CD1c-positive myeloid dendritic cell (primary cell): ENCODE data around the gene CSTF2T.
A peak's percentile ranks its signal among the peaks of the same experiment; 100 is the strongest.

Source experiments
- DNase-seq: peaks from one replicate; pipeline ENCODE4 v3.0.0-alpha.2; 2016; ENCODE audit errors: extremely low spot score

Gene CSTF2T

DNA sequence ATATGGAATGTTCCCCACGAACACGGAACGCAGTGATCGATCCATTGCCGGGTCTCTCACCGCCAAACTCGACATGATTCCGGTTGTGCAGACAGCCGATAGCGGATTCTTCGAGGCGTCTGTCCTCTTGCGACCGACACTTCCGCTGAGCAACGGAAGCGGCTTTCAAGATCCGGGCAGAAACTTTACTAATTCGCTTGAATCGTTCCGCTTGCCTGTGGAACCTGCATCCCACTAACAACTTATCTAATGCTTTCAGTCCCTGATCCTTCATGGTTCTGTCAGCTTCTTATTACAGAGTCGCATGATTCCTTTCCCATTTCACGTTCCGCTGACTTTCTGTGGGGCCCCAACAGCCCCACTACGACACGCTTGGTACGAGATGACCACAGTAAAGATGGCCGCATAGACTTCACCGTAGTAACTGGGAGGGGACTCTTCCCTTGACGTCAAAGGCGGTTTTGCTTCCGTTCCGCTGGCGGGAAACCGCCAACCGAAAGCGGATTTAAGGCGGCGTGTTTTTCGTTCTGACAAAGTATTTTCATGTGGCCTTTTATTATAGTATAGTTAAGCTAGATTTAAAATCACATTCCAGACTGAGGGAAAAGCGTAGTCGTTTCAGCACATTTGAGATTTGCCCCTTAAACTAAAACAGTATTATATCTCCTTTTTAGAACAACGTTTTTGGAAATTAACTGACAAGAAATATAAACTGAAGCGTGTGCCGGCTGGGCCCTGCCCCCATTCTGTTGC, at the start of gene CSTF2T:
CSTF2T (minus strand) TSS at position 121 of the 753 bp plus-strand sequence; CDS start at position 75, 46 bp downstream.
- DNase-seq: peak; percentile 97

- DNase-seq: no peak
Measured at GRCh38 chr10:51748959-51749358, 49.6 kb upstream of the CSTF2T start.

GRCh38 chr10:51747216-51747615, 47.8 kb upstream of the CSTF2T start:
- DNase-seq: no peak

- no peak for DNase-seq
Measured at GRCh38 chr10:51745397-51745796, 46.0 kb upstream of the CSTF2T start.

GRCh38 chr10:51744235-51745000, 45.0 kb upstream of the CSTF2T start:
- DNase-seq: no peak

GRCh38 chr10:51743146-51743545, 43.8 kb upstream of the CSTF2T start:
- no peak for DNase-seq

DNA sequence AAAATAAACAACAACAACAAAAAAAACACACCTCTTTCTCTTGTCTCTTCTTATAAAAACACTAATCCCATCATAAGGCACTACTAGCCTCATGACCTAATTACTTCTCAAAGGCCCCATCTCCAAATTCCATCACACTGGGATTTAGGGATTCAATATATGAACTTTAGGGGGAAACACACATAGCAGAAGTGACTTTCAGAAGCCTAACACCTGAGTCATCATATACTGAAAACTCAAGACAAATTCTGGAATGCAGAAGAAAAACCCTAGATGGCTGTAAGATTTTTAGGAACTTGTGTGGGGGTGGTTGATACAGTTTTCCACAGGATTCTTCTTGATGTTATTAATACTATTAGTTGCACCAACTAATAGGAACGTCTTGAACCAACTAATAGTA, 33.7 kb upstream of the CSTF2T start:
- no peak for DNase-seq

- DNase-seq: no peak
Measured at GRCh38 chr10:51729822-51730555, 30.6 kb upstream of the CSTF2T start.

DNA sequence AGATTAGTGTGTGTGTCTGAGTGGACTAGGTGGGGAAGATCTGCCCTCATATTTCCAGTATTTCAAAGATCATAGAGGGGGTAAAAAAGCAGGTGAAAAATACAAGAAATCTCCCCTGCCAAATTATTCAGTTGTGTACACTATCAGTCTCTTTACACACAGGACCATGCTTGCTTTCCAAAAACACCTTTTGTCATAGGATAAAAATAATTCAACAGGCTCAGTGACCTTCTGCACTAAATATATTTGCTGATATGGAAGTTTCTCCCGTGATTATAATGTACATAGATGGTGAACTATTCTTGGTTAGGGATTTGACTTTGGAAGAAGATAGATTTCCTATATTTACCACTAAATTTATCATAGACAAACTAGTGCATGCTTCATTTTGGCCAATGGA, 24.6 kb upstream of the CSTF2T start:
- DNase-seq: no peak

- no peak for DNase-seq
Measured at GRCh38 chr10:51718804-51719291, 19.5 kb upstream of the CSTF2T start.

DNA sequence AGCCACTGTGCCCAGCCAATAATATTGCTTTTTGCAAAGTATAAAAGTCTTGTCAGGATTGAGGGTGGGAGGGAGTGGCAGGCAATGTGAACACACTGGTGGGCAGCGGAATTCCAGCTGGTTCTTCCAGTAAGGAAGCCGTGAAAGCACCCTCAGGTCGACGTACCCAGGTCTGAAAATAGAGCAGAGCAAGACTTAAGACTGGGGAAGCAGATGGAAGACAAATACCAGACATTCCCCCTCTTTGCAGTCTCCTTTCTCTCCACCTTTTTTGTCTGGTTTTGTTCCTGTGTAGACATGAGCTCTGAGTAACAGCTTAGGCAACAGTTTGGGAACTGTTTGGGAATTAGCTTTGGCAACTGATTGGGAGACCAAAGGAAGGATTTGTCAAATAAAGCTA, 17.6 kb upstream of the CSTF2T start:
- DNase-seq: no peak

DNA sequence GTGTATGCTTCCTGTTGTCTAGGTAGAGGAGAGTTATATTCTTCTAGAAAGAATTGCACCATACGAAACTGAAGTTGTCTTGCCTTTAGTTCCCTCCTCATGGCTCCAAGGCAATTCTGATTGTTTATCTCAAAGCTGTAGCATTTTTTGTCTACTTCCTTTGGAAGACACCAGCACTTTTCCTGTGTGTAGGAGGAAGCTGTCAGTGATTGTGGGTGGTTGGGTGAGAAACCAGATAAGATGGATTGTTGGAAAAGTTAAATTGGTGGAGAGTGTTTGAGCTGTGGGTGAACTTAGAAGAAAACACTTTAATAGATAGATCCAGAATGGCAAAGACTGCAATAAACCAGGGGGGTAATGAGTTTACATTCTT, 12.1 kb upstream of the CSTF2T start:
- no peak for DNase-seq

DNA sequence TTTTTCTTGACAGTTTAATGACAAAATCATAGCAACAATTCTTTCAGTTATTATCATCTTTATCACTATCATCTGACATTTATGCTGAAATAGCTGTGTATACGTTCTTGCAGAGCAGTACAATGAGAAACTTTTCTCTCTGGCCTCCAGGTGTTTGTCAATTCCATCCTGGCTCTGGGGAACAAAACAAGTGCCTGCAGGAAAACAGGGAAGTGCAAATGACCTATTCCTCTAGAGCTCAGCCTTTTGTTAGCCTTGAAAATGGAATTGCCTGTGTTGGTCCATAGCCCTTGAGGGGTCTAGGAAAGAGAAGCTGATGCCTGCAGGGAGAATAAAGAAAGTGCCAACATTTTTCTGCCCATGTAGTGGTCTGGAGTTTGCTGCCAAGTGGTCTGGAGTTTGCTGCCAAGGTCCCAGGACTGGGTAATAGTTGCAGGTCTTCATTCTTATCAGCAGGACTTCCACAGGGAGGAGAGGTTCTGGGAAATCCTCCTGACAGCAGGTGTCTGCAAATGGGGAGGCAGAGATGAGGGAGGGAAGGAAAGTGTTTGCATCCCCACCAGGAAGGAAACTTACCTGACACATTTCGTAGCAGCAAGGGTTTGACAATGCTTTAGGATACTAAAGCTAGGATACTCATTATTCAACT, 10.1 kb upstream of the CSTF2T start:
- DNase-seq: no peak

DNA sequence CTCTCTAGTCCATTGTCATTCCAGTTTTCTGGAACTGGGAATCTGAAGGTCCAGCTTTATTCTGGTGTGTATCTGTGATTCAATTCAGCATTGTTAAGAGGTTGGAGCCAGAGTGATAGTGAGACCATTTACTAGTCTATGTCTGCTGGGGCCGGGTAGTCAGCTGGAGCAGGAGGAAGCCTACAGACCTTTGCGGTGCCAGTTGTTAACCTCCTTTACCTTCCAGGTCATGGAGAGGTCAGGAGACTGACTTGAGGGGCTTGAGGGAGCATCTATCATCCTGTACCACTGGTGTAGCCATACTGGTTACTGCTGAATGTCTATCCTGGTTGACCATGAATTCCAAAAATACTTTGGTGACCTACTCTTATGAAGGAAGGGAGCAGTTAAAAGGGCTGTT, 9.2 kb upstream of the CSTF2T start:
- no peak for DNase-seq

- DNase-seq: no peak
Measured at GRCh38 chr10:51707821-51708424, 8.5 kb upstream of the CSTF2T start.

- DNase-seq: no peak
Measured at GRCh38 chr10:51707392-51707791, 8.0 kb upstream of the CSTF2T start.

DNA sequence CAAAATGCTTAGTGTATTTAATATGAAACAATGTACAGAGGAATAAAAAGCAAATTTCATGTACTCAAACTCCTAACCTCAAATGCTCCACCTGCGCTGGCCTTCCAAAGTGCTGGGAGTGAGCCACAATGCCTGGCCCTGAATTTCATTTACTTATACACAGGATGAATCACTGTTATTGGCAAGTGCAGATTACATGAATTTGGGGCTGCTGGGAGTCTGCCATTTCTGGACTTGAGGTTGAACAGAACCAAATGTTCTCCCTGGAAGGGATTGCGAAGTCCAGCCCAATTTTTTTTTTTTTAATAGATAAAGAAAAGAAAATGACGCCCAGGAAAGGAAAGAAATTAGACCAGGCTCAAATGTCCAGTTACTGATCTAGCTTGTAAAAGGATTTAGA, 6.8 kb upstream of the CSTF2T start:
- no peak for DNase-seq

DNA sequence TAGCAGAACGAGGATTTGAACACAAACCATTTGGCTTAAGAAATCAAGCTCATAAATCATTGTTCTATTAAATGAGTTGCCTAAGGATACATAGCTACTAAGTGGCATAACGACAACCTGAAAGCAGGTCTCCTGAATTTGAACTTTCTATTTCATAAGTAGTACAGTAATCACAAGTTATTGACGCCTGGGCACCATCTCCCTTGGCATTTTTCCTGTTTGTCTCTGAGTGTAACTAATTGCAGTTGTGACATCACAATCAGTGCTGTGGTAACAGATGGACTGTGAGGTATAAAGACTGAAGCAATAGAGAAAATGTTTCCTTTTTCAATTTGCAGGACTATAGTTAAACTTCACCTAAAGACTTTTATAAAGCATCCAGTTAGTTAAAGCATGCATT, 6.4 kb upstream of the CSTF2T start:
- no peak for DNase-seq

- no peak for DNase-seq
Measured at GRCh38 chr10:51700228-51700817, 928 bp upstream of the CSTF2T start.

DNA sequence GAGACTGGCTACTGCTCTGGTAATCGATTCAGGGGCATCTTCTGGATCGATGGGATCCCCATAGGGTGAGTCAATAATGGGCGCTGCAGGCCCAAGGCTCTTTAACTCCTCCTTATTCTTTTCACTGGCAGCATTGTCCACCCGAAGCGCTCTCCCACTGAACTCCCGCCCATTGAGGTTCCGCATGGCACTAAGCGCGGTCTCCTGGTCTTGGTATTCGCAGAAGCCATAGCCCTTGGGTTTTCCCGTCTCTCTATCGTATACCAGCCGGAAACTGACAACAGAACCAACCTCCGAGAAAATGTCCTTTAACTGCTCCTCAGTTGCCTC, 285 bp downstream of the CSTF2T start:
- no peak for DNase-seq

DNA sequence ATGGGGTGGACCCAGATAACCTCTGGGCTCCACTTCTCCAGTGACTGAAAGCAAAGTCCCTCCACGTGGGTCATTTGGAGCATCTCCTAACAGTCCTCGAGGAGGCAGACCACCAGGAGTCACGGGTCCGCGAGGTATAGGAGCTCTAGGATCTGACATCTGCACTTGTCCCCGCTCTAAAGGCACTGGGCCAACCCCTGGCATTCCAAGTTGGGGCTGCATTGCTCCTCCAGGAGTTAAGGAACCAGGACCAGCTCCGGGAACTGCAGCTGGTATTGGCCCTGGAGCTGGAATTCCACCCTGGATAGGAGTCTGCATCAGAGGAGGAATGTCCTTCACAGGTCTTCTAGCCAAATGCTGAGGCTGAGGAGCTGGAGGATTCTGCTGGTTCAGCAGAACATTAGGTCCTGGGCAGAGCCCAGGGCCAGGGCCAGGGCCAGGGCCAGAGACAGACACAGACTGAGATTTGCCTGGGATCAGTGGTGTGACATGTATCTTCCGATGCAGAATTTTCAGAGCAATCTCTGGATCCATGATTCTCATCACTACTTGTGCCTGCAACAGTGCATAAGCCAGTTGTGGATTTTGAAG, 827 bp downstream of the CSTF2T start:
- DNase-seq: no peak
